Fibroblast of skin of back (primary cell): ENCODE data around the gene KDM4E.

Source experiments
- DNase-seq: peaks from one replicate; pipeline ENCODE4 v3.0.0-alpha.2; 2013

The KDM4E gene

DNA sequence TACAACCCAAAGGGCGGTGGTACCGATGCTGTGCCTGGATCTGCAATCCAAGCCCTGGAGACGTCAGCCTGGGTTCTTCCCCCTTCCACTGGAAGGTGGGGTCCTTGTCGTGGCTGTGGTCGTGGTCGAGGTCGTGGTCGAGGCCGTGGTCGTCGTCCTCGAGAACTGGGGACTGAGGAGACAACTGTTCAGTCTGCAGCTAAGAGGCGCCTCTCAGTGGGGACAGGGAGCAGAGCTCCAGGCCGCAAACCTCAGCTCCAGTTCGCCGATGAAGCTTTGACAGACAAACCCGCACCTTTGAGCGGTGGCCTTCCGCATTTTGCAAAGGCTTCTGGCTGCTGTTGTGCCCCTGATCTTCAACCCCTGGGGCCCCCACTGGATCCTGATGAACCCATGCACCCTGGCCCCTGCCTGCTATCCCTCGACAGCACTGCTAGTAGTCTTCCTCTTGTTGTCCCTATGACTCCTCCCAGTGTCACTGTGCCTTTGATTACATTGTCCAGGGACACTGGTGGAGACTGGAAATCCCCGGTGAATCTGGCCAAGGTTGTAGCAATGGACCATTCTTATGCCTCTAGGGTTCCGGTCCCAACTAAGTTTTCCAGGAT, 25.6 kb downstream of the KDM4E start:
- DNase-seq = no peak

- no peak for DNase-seq
Observed at GRCh38 chr11:95054356-95054755, 29.3 kb downstream of the KDM4E start.

DNA sequence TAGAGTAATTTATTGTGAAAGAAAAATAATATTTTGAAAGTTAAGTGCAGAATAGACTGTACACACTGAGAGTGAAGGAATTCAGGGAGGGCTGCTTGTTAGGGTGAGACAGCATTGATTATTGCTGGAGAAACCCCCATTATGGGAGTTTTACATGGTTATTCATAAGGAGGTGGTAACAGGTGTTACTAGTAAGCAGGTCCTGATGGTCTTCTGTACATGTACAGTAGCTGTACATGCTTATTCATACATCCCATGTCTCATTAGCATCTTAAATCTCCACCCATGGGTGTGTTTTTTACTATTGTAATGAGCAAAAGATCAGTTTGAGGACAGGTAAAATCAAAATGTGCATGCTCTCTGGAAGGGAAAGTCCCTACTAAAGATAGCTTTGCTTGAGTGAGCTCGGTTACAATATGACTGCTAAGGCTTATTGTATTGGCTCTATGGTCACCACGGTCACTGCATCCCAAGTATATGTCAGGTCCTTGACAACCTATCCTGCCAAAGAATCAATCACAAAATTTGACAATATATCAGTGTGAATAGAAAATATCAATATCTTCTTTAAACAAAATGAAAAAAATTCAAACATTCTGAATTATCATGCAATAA, 30.3 kb downstream of the KDM4E start:
- no peak for DNase-seq

GRCh38 chr11:95057959-95058358, 32.9 kb downstream of the KDM4E start:
- DNase-seq = no peak

DNA sequence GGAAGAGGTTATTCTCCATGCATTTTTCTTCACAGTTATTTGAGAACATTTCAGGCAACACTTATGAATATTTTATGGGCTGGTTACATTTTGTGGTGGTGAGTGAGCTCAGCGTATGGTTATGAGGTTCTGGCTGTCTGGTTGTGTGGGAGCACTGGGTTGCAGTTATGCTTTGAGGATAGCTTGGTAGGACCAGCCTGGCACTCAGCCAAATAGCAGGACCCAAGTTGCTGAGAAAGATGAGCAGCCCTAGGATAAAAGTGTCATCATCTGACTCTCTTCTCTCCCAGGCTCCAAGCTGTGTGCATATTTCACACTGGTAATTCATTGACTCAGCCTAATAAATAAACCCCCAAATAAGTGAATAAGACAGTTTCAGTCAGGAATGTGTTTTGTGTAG, 33.6 kb downstream of the KDM4E start:
- DNase-seq = no peak

DNA sequence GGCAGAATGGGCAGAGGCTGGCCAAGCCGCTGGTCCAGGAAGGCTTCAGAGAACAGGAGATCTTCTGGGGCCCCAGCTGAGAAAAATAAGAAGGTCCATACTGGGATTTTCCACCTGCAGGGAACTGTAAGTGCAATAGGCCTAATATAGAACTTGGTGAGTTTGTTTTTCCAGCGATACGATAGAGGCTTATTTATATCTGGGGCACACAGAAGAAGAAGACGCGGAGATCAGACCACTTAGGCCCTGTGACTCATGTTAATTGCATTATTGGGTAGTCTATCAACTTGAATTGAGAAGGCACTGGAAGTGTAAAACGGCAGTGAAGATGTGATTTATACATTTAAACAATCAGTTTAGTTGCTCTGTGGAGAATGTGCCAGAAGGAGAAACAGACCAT, 34.0 kb downstream of the KDM4E start:
- DNase-seq = no peak

- DNase-seq = no peak
Observed at GRCh38 chr11:95065336-95065735, 40.3 kb downstream of the KDM4E start.

GRCh38 chr11:95066716-95067038, 41.6 kb downstream of the KDM4E start, which contains the start of gene SRSF8:
TSS of gene SRSF8 (plus strand) at chr11:95066919. CDS start at chr11:95067227, 308 bp downstream.
- DNase-seq = no peak

DNA sequence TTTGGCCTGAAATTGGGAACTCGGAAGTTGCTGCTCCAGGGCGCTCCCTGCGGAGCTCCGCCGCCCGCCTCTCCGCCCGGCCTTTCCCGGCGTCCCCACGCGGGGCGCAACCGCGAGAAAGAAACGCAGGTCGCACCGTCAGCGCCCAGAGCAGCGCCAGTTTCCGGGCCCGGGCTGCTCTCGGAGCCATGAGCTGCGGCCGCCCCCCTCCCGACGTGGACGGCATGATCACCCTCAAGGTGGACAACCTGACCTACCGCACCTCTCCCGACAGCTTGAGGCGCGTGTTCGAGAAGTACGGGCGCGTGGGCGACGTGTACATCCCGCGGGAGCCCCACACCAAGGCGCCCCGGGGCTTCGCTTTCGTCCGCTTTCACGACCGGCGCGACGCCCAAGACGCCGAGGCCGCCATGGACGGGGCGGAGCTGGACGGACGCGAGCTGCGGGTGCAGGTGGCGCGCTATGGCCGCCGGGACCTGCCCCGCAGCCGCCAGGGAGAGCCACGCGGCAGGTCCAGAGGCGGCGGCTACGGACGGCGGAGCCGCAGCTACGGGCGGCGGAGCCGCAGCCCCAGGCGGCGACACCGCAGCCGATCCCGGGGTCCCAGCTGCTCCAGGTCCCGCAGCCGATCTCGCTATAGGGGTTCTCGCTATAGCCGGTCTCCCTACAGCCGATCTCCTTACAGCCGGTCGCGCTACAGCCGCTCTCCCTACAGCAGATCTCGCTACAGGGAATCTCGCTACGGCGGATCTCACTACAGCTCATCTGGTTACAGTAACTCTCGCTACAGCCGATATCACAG, 42.2 kb downstream of the KDM4E start:
- peak; percentile 76 for DNase-seq

DNA sequence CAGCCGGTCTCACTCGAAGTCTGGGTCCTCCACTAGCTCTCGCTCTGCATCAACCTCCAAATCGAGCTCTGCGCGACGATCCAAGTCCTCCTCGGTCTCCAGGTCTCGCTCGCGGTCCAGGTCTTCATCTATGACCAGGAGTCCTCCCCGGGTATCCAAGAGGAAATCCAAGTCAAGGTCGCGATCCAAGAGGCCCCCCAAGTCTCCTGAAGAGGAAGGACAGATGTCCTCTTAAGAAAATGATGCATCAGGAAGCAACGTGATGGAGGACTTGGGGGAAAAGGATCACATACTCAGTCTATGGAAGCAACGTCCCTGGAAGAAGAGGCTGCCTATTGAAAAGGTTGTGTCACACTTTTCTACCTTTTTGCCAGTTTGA, 42.8 kb downstream of the KDM4E start:
- no peak for DNase-seq

DNA sequence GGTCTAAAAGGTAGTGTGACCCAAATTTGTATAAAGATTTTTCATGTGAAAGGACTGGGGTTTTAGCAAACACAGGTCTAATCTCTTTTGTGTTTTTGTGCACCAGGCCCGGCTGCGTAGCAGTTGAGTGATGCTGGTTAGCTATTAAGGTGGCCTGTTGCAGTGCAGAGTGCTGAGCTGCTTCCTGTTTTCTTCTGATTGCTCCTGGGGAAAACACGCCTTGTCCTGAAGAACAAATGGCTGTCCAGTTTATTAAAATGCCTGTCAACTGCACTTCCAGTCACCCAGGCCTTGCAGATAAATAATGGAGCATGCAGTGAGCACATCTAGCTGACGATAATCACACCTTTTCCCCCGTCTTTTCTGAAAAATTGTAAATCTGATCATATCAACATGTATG, 43.5 kb downstream of the KDM4E start:
- peak; percentile 85 for DNase-seq

DNA sequence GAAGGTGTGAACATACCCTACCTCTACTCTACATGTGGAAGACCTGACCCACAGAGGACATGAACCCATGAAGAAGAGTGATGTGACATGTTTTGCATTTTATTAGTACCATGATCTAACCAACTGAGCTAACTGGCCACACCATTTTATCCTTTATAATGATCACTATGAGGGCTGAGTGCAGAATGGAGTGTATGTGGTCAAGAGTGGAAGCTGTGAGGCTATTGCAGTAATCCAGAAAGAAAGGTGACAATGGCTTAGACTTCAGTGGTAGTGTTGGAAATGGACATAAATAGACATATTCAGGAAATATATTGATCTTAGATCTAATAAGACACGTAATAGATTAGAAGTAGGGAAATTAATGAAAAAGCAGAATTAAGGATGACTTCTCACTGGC, 45.4 kb downstream of the KDM4E start:
- no peak for DNase-seq

DNA sequence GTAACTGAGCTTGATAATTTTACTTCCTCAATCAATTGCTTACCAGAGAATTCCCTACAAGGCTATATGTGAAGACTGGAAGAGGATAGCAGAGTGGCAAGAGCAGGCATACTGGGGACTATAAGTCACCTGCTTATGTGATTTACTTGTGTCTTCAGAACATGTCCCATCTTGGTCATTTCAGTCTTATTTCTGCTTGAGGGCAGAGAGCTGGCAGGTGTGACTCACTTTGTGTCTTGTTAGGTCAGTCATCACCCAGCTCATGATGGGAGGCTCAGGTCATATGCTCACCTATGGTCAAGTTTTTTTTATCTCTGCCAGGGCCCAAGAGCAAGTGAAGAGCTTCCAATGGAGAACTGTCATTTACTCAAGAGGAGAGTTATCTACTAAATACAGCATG, 47.9 kb downstream of the KDM4E start:
- no peak for DNase-seq

DNA sequence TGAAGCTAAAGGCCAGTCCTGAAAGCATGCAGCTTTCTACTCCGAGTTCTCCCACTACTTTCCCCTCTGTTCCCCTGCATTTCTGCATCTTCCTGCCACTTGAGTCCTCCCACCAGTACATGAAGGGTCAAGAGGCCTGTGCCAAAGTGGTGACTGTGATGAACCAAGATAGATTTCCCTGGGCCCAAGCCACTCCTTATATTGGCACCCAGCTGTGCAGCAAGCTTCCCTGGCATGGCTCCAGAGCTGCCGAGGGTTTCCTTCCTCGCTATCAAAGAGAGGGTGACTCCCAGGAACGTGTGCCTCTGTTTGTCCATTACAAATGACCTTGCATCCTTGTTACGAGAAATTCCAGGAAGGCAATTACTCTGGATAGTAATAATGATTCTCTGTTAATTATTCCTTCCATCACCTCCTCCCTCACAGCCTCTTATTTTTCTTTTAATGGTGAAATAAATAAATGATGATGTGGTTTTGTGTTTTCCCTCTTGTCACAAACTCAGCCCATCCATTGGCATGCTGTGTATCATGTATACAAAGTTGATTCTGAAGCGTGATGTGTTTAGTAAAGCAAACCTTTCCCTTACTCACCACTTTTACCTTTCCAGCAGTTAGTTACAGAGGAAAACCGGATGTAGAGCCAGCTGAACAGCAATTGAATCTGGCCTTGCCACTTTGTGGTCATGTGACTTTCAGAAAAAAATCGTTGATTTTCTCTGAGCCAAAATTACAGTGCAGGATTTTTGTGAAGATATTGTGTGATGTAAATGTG, 49.9 kb downstream of the KDM4E start:
- no peak for DNase-seq

DNA sequence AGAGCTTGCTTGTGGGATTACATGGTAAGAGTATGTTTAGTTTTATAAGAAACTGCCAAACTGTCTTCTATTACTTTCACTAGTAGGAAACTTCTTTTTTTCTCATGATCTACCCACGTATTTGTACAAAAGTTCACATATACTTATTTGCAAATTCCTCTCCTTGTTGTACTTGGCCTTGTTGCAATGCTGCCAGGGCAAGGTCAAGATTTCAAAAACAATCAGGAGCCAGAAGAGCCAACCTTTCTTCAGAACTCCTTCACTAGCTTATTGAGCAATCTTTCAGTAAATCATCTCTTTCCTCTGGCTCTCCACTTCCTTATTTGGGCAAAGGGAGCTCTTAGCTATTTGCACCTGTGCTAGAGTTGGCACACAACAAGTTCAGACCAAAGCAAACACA, 51.4 kb downstream of the KDM4E start:
- DNase-seq = no peak

DNA sequence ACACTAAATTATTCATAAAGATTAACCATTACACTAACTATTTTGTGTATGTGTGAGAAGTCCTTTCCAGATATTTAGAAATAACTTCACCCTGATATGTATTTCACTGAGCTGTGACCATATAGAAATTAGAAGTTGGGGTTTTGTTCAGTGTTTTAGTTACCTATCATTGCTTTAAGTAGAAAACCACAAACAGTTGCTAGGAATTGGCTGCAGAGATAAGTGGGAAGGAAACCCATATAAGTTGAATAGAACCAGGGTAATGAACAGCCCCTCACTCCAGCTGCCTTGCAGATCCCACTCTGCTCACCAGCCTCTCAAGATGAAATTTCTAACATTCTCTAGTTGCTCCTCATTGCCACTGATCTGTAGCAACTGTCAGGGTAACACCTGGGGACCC, 51.9 kb downstream of the KDM4E start:
- DNase-seq = no peak
